Mammary epithelial cell (primary cell): Measurements from ENCODE around the gene SDHA.
"Not testable (repeated sequence)": the region's sequence is repeated elsewhere in the genome, so short reads cannot be mapped to it uniquely, and the experiment has no call there.

Source experiments
- EZH2 ChIP-seq: IDR thresholded peaks from 2 replicates; pipeline ENCODE4 v1.6.1; 2012; ENCODE audit warnings: low read length, inconsistent platforms, borderline replicate concordance
- TF ChIP-seq, protein P1 (sequence below), 2 donors: IDR thresholded peaks in 1 of 2; conservative IDR thresholded peaks in 1 of 2; 2 replicates each; pipeline ENCODE4 v1.5.1; 2011 to 2012; ENCODE audit warnings: inconsistent platforms in 2 of 2, low read length in 2 of 2, mild to moderate bottlenecking in 2 of 2, control low read depth in 1 of 2, low read depth in 1 of 2; ENCODE audit not compliant: insufficient read depth in 1 of 2; ENCODE audit errors: extremely low read depth in 1 of 2

GRCh38 chr5:241045-241669 lies 23.0 kb downstream of the SDHA start:
- TF ChIP-seq EZH2: not testable (repeated sequence)
- TF ChIP-seq, protein P1, sequence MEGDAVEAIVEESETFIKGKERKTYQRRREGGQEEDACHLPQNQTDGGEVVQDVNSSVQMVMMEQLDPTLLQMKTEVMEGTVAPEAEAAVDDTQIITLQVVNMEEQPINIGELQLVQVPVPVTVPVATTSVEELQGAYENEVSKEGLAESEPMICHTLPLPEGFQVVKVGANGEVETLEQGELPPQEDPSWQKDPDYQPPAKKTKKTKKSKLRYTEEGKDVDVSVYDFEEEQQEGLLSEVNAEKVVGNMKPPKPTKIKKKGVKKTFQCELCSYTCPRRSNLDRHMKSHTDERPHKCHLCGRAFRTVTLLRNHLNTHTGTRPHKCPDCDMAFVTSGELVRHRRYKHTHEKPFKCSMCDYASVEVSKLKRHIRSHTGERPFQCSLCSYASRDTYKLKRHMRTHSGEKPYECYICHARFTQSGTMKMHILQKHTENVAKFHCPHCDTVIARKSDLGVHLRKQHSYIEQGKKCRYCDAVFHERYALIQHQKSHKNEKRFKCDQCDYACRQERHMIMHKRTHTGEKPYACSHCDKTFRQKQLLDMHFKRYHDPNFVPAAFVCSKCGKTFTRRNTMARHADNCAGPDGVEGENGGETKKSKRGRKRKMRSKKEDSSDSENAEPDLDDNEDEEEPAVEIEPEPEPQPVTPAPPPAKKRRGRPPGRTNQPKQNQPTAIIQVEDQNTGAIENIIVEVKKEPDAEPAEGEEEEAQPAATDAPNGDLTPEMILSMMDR (conservative IDR thresholded peaks at IDR 0.05 in 1 of 2, IDR thresholded peaks at IDR 0.05 in 1 of 2; ENCODE audit: extremely low read depth in 1 of 2, insufficient read depth in 1 of 2, low read depth in 1 of 2, low read length in 2 of 2): not testable (repeated sequence)
